SJCRH30 (cell line): Measurements from ENCODE around the gene ATP5PF. TPM values are rescaled to one million over a fixed set of nuclear protein-coding genes. Genes with fewer than 3 reads are reported as not detected.
"Not testable (repeated sequence)": the region's sequence is repeated elsewhere in the genome, so short reads cannot be mapped to it uniquely, and the experiment has no call there.

Experiments used
- DNase-seq, 2 experiments: peaks; one replicate each; pipeline ENCODE4 v3.0.0-alpha.2; 2015 to 2020
- H3K27ac ChIP-seq: fragments of 250-450 bp; sonication (Bioruptor Pico); 2 replicates; pipeline ENCODE4 v1.5.1; 2020; ENCODE audit warnings: mild to moderate bottlenecking, moderate library complexity
- H3K27me3 ChIP-seq: fragments of 250-450 bp; sonication (Bioruptor Pico); 2 replicates; pipeline ENCODE4 v1.5.1; 2020; ENCODE audit warnings: mild to moderate bottlenecking, moderate library complexity
- H3K36me3 ChIP-seq: fragments of 250-450 bp; sonication (Bioruptor Pico); 2 replicates; pipeline ENCODE4 v1.5.1; 2020; ENCODE audit warnings: mild to moderate bottlenecking, moderate library complexity
- H3K4me1 ChIP-seq: fragments of 250-450 bp; sonication (Bioruptor Pico); 2 replicates; pipeline ENCODE4 v1.5.1; 2020; ENCODE audit warnings: mild to moderate bottlenecking, moderate library complexity
- H3K4me3 ChIP-seq: fragments of 250-450 bp; sonication (Bioruptor Pico); 2 replicates; pipeline ENCODE4 v1.5.1; 2020; ENCODE audit warnings: mild to moderate bottlenecking, moderate library complexity
- H3K9me3 ChIP-seq: fragments of 250-450 bp; sonication (Bioruptor Pico); replicated peaks from 2 replicates; pipeline ENCODE4 v1.5.1; 2020; ENCODE audit warnings: mild to moderate bottlenecking, moderate library complexity
- total RNA-seq: library from RNA; depleted of rRNA; stranded (reverse); fragments of >200 nt; shearing (Covaris generic); gene quantifications from 2 replicates; pipeline ENCODE4 v1.2.3, GENCODE V29; 2014; rRNA removed

ATP5PF gene
- total RNA-seq, 1 experiment from 2014 or later = 258 TPM

DNA sequence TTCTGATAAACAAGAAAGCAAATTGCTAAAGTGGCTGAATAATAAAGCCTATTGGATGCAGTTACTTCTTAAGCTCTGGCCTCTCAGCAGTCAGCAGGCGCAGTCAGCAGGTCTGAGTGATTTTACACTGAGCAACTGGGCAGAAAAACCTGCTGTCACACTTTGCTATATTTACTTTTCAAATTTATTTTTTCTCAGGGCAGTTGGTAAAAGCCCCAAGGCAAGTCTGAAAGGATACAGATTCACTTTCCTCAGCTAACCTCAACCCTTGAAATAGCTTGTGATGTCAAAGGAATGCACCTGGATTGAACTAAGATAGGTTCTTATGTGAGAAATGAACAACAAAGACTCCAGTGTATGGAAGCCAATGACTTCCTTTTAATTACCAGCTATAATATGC lies 34.0 kb downstream of the ATP5PF start:
- H3K4me1 ChIP-seq = peaks cover 8% of the 10 kb centered on the region
- H3K4me3 ChIP-seq = no peak overlapping the region
- H3K27me3 ChIP-seq = no peaks in the 10 kb centered on the region
- H3K27ac ChIP-seq = no peak overlapping the region
- 0 out of 2 replicates have a peak, but pooled peaks cover 3% of the 10 kb centered on the region for H3K9me3 ChIP-seq
- DNase-seq = peak in 1 of 2 experiments; percentile 13
- H3K36me3 ChIP-seq = peaks cover 9% of the 10 kb centered on the region

DNA sequence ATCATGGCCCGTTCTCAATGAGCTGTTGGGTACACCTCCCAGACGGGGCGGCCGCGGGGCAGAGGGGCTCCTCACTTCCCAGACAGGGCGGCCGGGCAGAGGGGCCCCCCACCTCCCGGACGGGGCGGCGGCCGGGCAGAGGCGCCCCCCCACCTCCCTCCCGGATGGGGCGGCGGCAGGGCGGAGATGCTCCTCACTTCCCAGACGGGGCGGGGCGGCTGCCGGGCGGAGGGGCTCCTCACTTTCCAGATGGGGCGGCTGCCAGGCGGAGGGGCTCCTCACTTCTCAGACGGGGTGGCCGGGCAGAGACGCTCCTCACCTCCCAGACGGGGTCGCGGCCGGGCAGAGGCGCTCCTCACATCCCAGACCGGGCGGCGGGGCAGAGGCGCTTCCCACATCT lies 39.2 kb downstream of the ATP5PF start:
- not testable (repeated sequence) for H3K4me1 ChIP-seq, H3K27me3 ChIP-seq, H3K4me3 ChIP-seq, H3K27ac ChIP-seq, DNase-seq, H3K9me3 ChIP-seq
- H3K36me3 ChIP-seq = peaks cover 15% of the 10 kb centered on the region

DNA sequence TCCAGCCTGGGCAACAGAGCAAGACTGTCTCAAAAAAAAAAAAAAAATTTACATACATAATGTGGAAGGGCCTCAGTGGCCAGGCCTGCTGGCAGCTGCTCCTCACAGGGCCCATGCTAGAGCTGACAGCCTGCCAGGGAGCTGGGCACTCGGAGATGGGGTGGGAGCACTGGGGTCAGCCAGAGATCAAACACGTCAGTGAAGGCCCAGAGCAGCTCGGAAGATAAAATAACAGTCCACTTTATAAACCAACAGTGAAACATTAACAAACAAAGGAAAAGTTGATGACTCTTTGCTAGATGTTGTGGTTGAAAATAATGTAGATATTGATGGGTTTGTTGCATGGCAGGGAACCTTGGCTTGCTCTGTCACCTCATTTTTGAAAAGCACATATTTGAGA lies 42.7 kb downstream of the ATP5PF start:
- Histone ChIP-seq H3K36me3 (peaks cover 15% of the 10 kb centered on the region), H3K27ac (no peak overlapping the region), H3K27me3 (no peaks in the 10 kb centered on the region), H3K4me3 (no peak overlapping the region), H3K4me1 (no peaks in the 10 kb centered on the region), H3K9me3 (no peaks in the 10 kb centered on the region)
- DNase-seq = no peak

DNA sequence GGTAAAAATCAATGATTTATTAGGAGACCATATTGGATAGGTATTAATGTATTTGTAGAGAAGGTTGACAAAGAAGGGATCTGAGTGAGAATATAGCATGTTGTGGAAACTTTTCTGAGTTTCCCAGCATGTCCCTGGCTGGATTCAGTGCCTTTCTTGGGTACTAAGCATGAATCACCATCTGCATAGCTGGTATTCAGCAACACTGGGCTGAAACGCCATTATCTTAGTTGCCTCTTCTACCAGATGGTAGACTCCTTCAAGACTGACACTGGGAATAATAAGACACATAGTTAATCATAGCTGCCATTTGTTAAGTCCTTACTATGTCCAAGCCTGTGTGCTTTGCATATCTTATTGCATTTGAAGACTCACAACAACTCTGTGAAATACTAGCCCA lies 45.5 kb downstream of the ATP5PF start:
- Histone ChIP-seq H3K4me3 (no peak overlapping the region), H3K27me3 (no peaks in the 10 kb centered on the region), H3K36me3 (peaks cover 11% of the 10 kb centered on the region), H3K27ac (no peak overlapping the region), H3K4me1 (no peaks in the 10 kb centered on the region), H3K9me3 (no peaks in the 10 kb centered on the region)
- DNase-seq = no peak

DNA sequence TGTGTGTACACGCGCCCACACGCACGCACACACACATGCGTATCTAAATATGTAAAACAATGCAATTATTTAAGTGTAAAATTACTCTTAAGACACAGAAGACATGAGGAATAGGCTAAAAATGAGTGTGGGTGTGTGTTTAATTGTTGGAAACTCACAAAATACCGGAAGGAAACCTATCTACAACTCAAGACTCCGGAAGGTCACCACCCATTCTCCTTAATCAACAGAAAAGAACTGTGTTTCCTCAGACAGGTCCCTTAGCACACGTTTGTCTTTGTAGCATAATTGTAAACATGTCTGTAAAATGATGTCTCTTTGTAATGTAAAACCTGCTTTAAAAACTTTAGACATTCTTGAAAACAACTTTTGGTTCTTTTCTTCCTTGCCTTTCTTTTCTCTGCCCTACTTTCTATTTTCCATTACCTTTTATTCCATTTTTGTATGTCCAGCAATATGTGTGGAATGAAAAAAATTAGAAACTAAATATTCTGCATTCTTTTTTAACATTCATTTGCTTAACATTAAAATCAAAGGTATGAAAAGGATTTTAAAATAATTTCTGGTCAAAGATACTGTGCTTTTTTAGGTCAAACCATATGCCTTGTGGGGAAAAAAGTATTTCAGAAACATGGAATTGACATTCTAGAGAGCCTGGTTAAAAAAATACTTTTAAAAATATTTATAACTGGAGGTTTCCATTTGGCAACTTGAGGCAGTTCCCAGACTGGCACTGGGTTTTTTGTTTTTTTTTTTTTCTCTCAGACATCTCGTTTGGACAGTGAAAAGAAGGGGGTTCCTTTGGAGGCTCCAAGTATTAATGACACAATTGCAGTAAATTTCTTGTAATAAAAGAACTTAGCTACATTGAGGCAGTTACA lies 46.2 kb downstream of the ATP5PF start:
- Histone ChIP-seq H3K9me3 (no peaks in the 10 kb centered on the region), H3K4me1 (no peaks in the 10 kb centered on the region), H3K36me3 (peaks cover 9% of the 10 kb centered on the region), H3K4me3 (no peak overlapping the region), H3K27me3 (no peaks in the 10 kb centered on the region), H3K27ac (no peak overlapping the region)
- no peak for DNase-seq

DNA sequence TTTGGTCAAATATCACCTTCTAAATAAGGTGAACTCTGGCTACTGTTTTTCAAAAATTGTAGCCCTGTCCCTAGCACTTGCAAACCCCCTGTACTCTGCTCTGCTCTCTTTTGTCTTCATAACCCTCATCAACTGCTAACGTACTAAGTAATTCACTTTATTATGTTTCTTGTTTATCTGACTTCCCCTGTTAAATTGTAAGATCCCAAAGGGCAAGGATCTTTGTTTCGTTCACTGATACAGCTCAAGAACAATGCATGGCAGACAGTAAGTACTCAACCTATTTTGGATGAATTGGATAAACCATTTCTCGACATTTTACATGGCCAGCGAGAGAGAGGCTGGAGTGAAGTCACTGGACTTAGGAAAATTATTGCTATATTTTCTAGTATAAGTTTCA lies 46.9 kb downstream of the ATP5PF start:
- Histone ChIP-seq H3K9me3 (no peaks in the 10 kb centered on the region), H3K4me3 (no peak overlapping the region), H3K4me1 (no peaks in the 10 kb centered on the region), H3K27me3 (no peaks in the 10 kb centered on the region), H3K27ac (no peak overlapping the region), H3K36me3 (peaks cover 9% of the 10 kb centered on the region)
- DNase-seq = no peak

DNA sequence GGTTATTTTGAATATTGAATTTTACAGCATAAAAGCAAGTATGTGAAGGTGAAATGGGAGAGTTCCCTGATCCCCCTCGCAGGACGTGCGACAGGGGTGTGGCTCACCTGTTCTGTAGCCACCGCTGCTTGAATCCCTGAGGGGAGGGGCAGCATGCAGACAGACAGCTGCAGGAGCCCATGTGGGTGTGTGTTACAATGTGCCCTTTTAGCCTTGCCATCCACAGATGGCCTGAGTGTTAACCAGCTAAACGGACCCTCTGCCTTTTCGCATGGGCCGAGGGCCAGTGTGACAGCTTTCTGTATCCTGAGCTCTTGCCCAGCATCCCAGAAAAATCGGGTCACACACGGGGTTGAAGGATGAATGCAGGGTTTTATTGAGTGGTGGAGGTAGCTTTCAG lies 52.3 kb downstream of the ATP5PF start:
- no peak for DNase-seq
- no peaks in the 10 kb centered on the region for H3K4me1 ChIP-seq
- H3K36me3 ChIP-seq = peaks cover 12% of the 10 kb centered on the region
- no peaks in the 10 kb centered on the region for H3K27me3 ChIP-seq
- H3K9me3 ChIP-seq = no peaks in the 10 kb centered on the region
- no peak overlapping the region for H3K4me3 ChIP-seq
- H3K27ac ChIP-seq = no peak overlapping the region

DNA sequence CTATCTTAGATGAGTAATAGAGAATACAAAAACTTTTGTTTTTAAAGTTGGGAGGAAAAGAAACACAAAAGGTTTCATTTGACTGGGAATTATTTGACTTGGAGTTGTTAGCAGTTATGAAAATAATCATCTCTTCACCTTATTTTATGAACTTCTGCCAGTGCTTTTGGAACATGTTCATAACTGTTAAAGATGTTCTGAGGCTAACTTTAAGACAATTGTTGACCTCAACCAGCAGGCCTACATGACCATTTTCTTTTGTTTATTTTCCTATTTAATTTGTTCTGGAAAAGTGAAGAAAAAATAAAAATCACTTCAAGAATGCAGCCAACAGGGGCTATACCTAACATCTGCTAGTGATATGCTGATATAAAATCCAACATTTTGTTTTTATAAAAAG lies 58.3 kb downstream of the ATP5PF start:
- no peaks in the 10 kb centered on the region for H3K4me1 ChIP-seq
- no peak for DNase-seq
- no peak overlapping the region for H3K27ac ChIP-seq
- H3K9me3 ChIP-seq = 0 out of 2 replicates have a peak, but pooled peaks cover 2% of the 10 kb centered on the region
- H3K36me3 ChIP-seq = peaks cover 3% of the 10 kb centered on the region; the same call in 1 of the 2 replicates
- H3K4me3 ChIP-seq = no peak overlapping the region
- H3K27me3 ChIP-seq = no peaks in the 10 kb centered on the region

Other genes with a start within 250 kb of the ATP5PF start
- gene MRPL39, start 127.4 kb downstream of the ATP5PF start, total RNA-seq = 86.2 and 95.0 TPM in 2 replicates
- gene JAM2, start 95.6 kb downstream of the ATP5PF start, total RNA-seq = 15.3 and 17.6 TPM in 2 replicates
- 48.6 and 55.7 TPM in 2 replicates for gene GABPA, start 68 bp upstream of the ATP5PF start, total RNA-seq